HEK293T (cell line): ENCODE data around the gene GPR25.

Experiments used
- BHLHE40 ChIP-seq: fragments of 450-650 bp; IDR thresholded peaks from 2 replicates; pipeline ENCODE4 v1.6.1; 2016; ENCODE audit warnings: mild to moderate bottlenecking, moderate library complexity, borderline replicate concordance
- FOXK2 ChIP-seq: fragments of 450-650 bp; IDR thresholded peaks from 2 replicates; pipeline ENCODE4 v1.6.1; 2016; ENCODE audit warnings: mild to moderate bottlenecking
- L3MBTL2 ChIP-seq: fragments of 450-650 bp; conservative IDR thresholded peaks from 2 replicates; pipeline ENCODE4 v1.6.1; 2016; ENCODE audit warnings: mild to moderate bottlenecking
- NFRKB ChIP-seq: fragments of 450-650 bp; IDR thresholded peaks from 2 replicates; pipeline ENCODE4 v1.6.1; 2016; ENCODE audit warnings: mild to moderate bottlenecking, moderate library complexity
- SUZ12 ChIP-seq: fragments of 450-650 bp; IDR thresholded peaks from 2 replicates; pipeline ENCODE4 v1.6.1; 2016; ENCODE audit warnings: mild to moderate bottlenecking

DNA sequence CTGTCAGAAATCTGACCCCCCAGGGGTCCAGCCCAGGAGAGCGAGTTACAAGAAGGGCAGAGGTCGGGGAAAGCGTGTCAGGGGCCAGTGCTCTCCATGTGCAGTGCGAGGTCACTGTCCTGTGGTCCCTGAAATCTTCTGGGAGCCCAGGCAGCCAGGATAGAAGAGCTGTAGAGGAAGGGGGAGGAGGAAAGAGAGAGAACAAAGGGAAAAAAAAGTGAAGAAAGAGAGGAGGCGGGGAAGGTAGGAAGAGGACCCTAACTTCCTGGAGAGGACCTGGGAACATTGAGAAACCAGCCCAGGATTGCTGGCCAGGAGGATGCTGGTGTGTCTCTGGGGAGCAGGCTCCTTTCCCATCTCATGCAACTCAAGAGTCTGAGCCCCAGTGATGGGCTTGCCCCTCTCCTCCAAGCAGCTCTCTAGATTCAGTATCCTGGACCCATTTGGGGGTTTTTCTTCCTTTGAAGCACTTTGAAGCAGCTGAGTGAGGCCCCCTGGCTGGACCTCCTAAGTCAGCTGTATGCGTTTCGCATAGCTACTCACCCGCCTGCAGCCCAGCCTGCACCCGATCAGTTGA is 15.1 kb downstream of the GPR25 start:
- no peak for TF ChIP-seq NFRKB
- no peak for TF ChIP-seq SUZ12
- TF ChIP-seq FOXK2, result no peak
- TF ChIP-seq L3MBTL2, result no peak
- TF ChIP-seq BHLHE40, result no peak
